BJ (cell line): ENCODE data around the gene NDUFB8. TPM values are rescaled to one million over a fixed set of nuclear protein-coding genes. Genes with fewer than 3 reads are reported as not detected.

Experiments used
- CTCF ChIA-PET: fragments of 350-600 bp; formaldehyde crosslinking; extraction: SDS; loops from one replicate; lab custom pipeline; 2021; ENCODE audit warnings: antibody characterized with exemption, inconsistent platforms; lab: Yijun Ruan, JAX
- POLR2A ChIA-PET: fragments of 300-600 bp; sonication (Branson Sonifier 250); formaldehyde crosslinking; extraction: SDS; loops from one replicate; lab custom pipeline; 2021; ENCODE audit warnings: antibody characterized with exemption; lab: Charles Lee
- DNase-seq: peaks from one replicate; pipeline ENCODE4 v3.0.0-alpha.2; 2011; ENCODE audit warnings: low read depth
- H3K27me3 ChIP-seq: 2 replicates; pipeline ENCODE4 v1.6.0; 2011; ENCODE audit warnings: low read length; ENCODE audit not compliant: control insufficient read depth, insufficient read depth
- H3K36me3 ChIP-seq: 2 replicates; pipeline ENCODE4 v1.5.1; 2011; ENCODE audit warnings: low read length; ENCODE audit not compliant: control insufficient read depth, insufficient read depth
- H3K4me3 ChIP-seq: 2 replicates; pipeline ENCODE4 v1.5.1; 2011; ENCODE audit warnings: low read depth, mild to moderate bottlenecking, control low read depth, low read length
- polyA plus RNA-seq: library from polyadenylated mRNA; depleted of rRNA; stranded (reverse); fragments of >200 nt; gene quantifications from 2 replicates; pipeline ENCODE4 v1.2.3, GENCODE V29; 2011; rRNA removed
- TF ChIP-seq, protein P1 (sequence below): IDR thresholded peaks from 2 replicates; pipeline ENCODE4 v1.5.1; 2011; ENCODE audit warnings: low read depth, mild to moderate bottlenecking, control low read depth, inconsistent platforms, low read length, moderate library complexity; ENCODE audit not compliant: insufficient read depth

Gene NDUFB8
- polyA plus RNA-seq, 1 experiment = 197 TPM

GRCh38 chr10:100480002-100480401 lies 49.7 kb downstream of the NDUFB8 start:
- TF ChIP-seq, protein P1, sequence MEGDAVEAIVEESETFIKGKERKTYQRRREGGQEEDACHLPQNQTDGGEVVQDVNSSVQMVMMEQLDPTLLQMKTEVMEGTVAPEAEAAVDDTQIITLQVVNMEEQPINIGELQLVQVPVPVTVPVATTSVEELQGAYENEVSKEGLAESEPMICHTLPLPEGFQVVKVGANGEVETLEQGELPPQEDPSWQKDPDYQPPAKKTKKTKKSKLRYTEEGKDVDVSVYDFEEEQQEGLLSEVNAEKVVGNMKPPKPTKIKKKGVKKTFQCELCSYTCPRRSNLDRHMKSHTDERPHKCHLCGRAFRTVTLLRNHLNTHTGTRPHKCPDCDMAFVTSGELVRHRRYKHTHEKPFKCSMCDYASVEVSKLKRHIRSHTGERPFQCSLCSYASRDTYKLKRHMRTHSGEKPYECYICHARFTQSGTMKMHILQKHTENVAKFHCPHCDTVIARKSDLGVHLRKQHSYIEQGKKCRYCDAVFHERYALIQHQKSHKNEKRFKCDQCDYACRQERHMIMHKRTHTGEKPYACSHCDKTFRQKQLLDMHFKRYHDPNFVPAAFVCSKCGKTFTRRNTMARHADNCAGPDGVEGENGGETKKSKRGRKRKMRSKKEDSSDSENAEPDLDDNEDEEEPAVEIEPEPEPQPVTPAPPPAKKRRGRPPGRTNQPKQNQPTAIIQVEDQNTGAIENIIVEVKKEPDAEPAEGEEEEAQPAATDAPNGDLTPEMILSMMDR = no peak
- CTCF ChIA-PET = interaction anchor here (0.5 to 10.4 kb wide), 3 partner anchors 25 to 638 kb away, joined by 3 to 386 read pairs (median 4); no protein-coding TSS in a partner anchor
- DNase-seq = no peak
- Histone ChIP-seq H3K36me3 (no peaks in the 10 kb centered on the region), H3K27me3 (peaks cover 18% of the 10 kb centered on the region), H3K4me3 (no peak overlapping the region)
- POLR2A ChIA-PET = no interaction called here

GRCh38 chr10:100479037-100479436 lies 50.6 kb downstream of the NDUFB8 start:
- no peaks in the 10 kb centered on the region for H3K36me3 ChIP-seq
- TF ChIP-seq, protein P1 = no peak
- peaks cover 18% of the 10 kb centered on the region for H3K27me3 ChIP-seq
- no peak overlapping the region for H3K4me3 ChIP-seq
- ChIA-PET CTCF (interaction anchor here (10.4 kb wide), 1 partner anchor 25 kb away, joined by 386 read pairs; no protein-coding TSS in a partner anchor), POLR2A (no interaction called here)
- DNase-seq = no peak

DNA sequence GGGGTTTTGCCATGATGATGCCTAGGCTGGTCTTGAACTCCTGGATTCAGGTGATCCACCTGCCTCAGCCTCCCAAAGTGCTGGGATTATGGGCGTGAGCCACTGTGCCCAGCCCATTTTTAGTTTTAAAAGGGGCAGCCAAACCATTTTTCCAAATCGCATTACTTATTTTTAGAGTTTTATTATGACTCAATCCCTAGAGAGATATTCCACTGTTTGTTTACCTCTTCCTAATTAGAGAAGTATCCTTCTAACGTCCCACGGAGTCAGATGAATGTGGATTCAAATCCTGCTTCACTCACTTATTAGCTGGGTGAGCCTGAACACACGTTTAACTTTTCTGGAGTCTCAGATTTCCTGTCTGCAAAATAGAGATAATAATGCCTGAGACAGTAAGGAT lies 51.7 kb downstream of the NDUFB8 start:
- CTCF ChIA-PET = no interaction called here
- TF ChIP-seq, protein P1 = no peak
- Histone ChIP-seq H3K4me3 (no peak overlapping the region), H3K27me3 (peaks cover 15% of the 10 kb centered on the region), H3K36me3 (no peaks in the 10 kb centered on the region)
- POLR2A ChIA-PET = no interaction called here
- DNase-seq = no peak

Other genes with a start within 250 kb of the NDUFB8 start
- gene BLOC1S2, start 243.2 kb downstream of the NDUFB8 start, polyA plus RNA-seq = 18.7 and 39.9 TPM in 2 replicates
- not detected in 2 replicates for gene PKD2L1, start 199.6 kb downstream of the NDUFB8 start, polyA plus RNA-seq
- 32.1 and 40.8 TPM in 2 replicates for gene SCD, start 182.6 kb downstream of the NDUFB8 start, polyA plus RNA-seq
- 0.04 TPM in 1 of 2 replicates, not detected in the other for gene WNT8B, start 66.9 kb downstream of the NDUFB8 start, polyA plus RNA-seq
- 6.5 and 8.3 TPM in 2 replicates for gene SEC31B, start 10.0 kb downstream of the NDUFB8 start, polyA plus RNA-seq
- gene HIF1AN, start 6.1 kb upstream of the NDUFB8 start, polyA plus RNA-seq = 7.4 and 19.5 TPM in 2 replicates
- not detected in 2 replicates for gene PAX2, start 215.7 kb upstream of the NDUFB8 start, polyA plus RNA-seq